NCI-H82 (cell line): ENCODE measurements around the gene KANK4.
"Not testable (repeated sequence)": the region's sequence is repeated elsewhere in the genome, so short reads cannot be mapped to it uniquely, and the experiment has no call there.

Experiments used
- DNase-seq: peaks from one replicate; lab custom pipeline; 2025; lab: John Stamatoyannopoulos, UW

The KANK4 gene

GRCh38 chr1:62237950-62238374 lies 81.3 kb downstream of the KANK4 start:
- DNase-seq, result no peak

- DNase-seq, result no peak
Observed at GRCh38 chr1:62237361-62237760, 81.9 kb downstream of the KANK4 start.

- DNase-seq, result no peak
Observed at GRCh38 chr1:62235576-62235975, 83.7 kb downstream of the KANK4 start.

- DNase-seq, result no peak
Observed at GRCh38 chr1:62234688-62235087, 84.5 kb downstream of the KANK4 start.

GRCh38 chr1:62233926-62234450 lies 85.2 kb downstream of the KANK4 start:
- DNase-seq, result no peak

GRCh38 chr1:62232871-62233278 lies 86.4 kb downstream of the KANK4 start:
- no peak for DNase-seq

- DNase-seq, result no peak
Observed at GRCh38 chr1:62230718-62231117, 88.5 kb downstream of the KANK4 start.

GRCh38 chr1:62229932-62230331 lies 89.3 kb downstream of the KANK4 start:
- no peak for DNase-seq

- no peak for DNase-seq
Observed at GRCh38 chr1:62229468-62229867, 89.8 kb downstream of the KANK4 start.

GRCh38 chr1:62228883-62229187 lies 90.4 kb downstream of the KANK4 start:
- DNase-seq, result no peak

- no peak for DNase-seq
Observed at GRCh38 chr1:62228136-62228882, 90.9 kb downstream of the KANK4 start.

- no peak for DNase-seq
Observed at GRCh38 chr1:62227496-62227895, 91.7 kb downstream of the KANK4 start.

GRCh38 chr1:62224182-62224581 lies 95.1 kb downstream of the KANK4 start:
- no peak for DNase-seq

- DNase-seq, result no peak
Observed at GRCh38 chr1:62222321-62222720, 96.9 kb downstream of the KANK4 start.

GRCh38 chr1:62221171-62221570 lies 98.1 kb downstream of the KANK4 start:
- DNase-seq, result no peak

GRCh38 chr1:62220456-62220855 lies 98.8 kb downstream of the KANK4 start:
- not testable (repeated sequence) for DNase-seq

- DNase-seq, result no peak
Observed at GRCh38 chr1:62218604-62219003, 100.6 kb downstream of the KANK4 start.

- DNase-seq, result no peak
Observed at GRCh38 chr1:62213075-62213914, 105.9 kb downstream of the KANK4 start.

- DNase-seq, result no peak
Observed at GRCh38 chr1:62212411-62212810, 106.8 kb downstream of the KANK4 start.

GRCh38 chr1:62210960-62211359 lies 108.3 kb downstream of the KANK4 start:
- no peak for DNase-seq

GRCh38 chr1:62209931-62210595 lies 109.2 kb downstream of the KANK4 start:
- DNase-seq, result no peak

- no peak for DNase-seq
Observed at GRCh38 chr1:62208970-62209369, 110.3 kb downstream of the KANK4 start.

GRCh38 chr1:62208087-62208486 lies 111.1 kb downstream of the KANK4 start:
- no peak for DNase-seq
